Glomerular visceral epithelial cell (primary cell): ENCODE data around the gene INPP5D.
"Not testable (repeated sequence)": the region's sequence is repeated elsewhere in the genome, so short reads cannot be mapped to it uniquely, and the experiment has no call there.

Source experiments
- DNase-seq: peaks from one replicate; pipeline ENCODE4 v3.0.0-alpha.2; 2016; ENCODE audit errors: extremely low spot score

The INPP5D gene

GRCh38 chr2:233174137-233174536 is 114.0 kb downstream of the INPP5D start:
- DNase-seq: no peak

GRCh38 chr2:233178994-233179847 is 119.1 kb downstream of the INPP5D start:
- DNase-seq: no peak

DNA sequence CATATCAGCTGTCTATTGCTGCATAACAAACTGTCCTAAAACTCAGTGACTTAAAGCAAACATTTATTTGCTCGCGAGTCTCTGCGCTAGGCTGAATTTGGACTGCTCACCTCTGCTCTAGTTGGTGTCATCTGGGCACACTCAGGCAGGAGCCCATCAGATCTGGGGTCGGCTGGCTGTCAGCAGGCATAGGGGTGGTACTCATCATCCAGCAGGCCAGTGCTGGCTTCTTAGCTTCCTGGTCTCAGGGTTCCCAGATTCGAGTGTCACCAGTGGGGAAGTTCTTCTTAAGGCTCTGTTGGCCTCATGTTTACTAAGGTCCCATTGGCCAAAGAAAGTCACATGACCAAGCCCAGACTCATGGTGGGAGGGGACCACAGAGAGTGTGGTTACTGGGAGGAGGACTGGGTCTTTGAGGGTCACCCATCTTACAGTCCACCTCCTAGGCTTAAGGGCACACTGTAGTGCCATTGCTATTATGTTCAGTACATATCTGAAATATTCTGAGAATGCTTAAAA is 119.8 kb downstream of the INPP5D start:
- DNase-seq: no peak

- DNase-seq: no peak
Measured at GRCh38 chr2:233183869-233184418, 123.8 kb downstream of the INPP5D start.

DNA sequence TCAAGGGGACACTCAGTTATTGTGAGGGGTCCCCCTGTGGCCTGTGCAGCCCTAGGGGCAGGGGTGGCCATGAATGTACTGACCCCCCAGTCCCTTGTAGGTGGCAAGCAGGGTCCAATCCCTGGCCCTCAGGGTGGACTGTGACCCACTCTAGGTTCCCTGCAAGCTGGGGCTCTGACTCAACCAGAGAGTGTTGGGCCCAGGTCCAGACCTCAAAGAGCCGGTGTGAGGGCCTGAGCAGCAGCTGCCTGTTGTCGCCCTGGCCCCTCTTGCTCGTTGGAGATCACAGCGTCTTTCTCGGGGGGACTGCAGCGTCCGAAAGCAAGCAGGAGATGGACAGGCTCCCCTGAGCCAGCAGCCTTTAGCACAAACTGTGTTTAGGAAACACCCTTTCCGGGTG is 124.5 kb downstream of the INPP5D start:
- no peak for DNase-seq

DNA sequence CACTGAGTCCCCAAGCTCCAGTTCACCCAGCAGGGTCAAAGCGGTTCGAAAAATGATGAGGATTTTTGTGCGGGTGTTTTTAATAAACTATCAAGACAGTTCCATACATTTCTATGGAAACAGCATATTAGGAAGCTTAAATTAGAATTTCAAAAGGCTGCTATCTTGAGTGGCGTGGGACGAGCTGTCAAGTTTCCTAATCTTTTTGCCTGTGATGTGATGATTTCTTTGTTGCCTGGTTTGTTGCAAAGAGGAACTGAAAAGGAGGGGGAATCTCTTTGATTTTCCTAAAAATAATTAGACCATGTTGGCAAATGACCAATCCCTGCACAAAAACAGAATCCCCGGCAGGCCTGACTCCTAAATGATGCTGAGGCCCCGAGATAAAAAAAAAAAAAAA is 125.2 kb downstream of the INPP5D start:
- DNase-seq: no peak

GRCh38 chr2:233185963-233186362 is 125.8 kb downstream of the INPP5D start:
- DNase-seq: no peak

DNA sequence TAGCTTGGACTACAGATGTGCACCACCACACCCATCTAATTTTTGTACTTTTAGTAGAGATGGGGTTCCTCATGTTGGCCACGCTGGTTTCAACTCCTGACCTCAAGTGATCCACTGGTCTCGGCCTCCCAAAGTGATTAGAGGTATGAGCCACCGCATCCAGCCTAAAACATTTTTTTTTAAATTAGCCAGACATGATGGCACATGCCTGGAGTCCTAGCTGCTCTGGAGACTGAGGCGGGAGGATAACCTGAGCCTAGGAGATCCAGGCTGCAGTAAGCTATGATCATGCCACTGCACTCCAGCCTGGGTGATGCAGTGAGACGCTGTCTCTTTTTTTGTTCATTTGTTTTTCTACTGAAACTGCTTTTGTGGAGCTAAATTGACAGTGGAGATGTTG is 126.7 kb downstream of the INPP5D start:
- no peak for DNase-seq

GRCh38 chr2:233189025-233189424 is 128.9 kb downstream of the INPP5D start:
- DNase-seq: no peak

- not testable (repeated sequence) for DNase-seq
Measured at GRCh38 chr2:233191016-233191415, 130.9 kb downstream of the INPP5D start.

- DNase-seq: no peak
Measured at GRCh38 chr2:233193738-233194137, 133.6 kb downstream of the INPP5D start.

DNA sequence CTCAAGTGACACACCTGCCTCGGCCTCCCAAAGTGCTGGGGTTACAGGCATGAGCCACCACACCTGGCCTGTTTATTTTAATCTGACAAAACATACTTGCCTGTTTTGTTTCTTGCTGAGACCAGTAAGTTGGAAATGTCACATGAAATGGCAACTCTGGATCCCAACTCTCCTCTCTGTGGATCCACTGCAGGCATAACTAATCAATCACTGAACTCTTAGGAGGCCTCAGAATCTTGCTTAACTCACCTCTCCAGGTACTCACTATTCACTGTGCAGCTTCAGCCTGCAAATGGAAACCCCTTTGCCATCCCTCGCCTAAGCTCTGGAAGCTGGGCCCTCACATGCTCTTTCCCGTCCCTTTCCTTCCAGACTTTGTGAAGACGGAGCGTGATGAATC is 134.9 kb downstream of the INPP5D start:
- DNase-seq: no peak

DNA sequence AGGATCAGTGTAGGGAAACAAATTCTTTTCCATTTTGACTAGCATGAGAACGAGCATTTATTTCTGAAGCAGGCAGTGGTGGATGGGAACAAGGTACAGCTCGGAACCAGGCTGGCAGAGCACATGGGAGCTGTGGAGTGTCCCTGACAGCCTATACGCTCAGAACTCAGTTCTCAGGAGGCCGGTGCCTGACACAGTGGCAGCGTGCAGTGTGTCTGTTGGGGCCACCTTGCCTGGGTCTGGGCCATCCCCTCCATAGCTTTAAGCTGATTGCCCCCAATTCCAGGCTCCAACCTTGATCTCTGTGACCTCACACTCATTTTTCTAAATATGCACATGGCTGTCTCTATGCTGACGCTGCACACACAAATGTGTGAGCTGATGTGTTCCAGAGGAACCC is 136.9 kb downstream of the INPP5D start:
- no peak for DNase-seq

- no peak for DNase-seq
Measured at GRCh38 chr2:233198026-233198425, 137.9 kb downstream of the INPP5D start.

- DNase-seq: no peak
Measured at GRCh38 chr2:233199870-233200269, 139.7 kb downstream of the INPP5D start.

- not testable (repeated sequence) for DNase-seq
Measured at GRCh38 chr2:233200790-233201189, 140.6 kb downstream of the INPP5D start.

DNA sequence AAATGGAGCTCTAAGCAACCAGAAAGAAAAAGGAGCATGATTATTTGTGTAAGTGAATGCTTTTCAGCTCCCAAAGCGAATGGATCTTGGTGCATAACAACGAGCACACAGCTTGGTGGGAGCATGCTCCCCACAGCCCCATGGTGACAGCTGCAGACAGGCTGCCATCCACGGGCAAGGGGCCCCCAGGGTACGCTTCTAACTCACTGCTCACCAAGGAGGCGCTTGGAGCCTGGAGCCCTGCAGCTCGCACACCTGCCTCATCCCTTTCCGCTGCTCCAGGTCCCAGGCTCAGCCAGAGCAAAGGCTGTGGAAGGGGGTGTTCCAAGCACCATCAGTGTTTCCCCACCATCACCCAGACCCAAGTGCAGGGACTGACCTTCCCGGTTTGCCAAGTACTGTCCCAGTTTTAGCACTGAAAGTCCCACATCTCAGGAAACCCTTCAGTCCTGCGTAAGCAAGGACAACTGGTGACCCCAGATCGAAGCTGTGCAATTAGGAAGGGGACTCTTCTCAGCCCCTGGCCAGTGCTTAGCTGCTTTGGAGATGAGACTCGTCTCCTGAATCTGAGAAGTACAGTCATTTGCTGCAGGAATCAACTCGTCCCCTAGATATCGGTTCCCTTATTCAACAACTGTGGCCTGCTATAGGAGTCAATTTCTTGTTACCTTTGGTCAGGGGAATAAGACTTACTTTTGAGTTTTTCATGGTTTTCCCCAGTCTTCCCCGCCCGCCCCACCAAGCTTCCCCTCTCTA is 141.3 kb downstream of the INPP5D start:
- DNase-seq: no peak

GRCh38 chr2:233202531-233202944 is 142.4 kb downstream of the INPP5D start:
- no peak for DNase-seq

- no peak for DNase-seq
Measured at GRCh38 chr2:233203060-233203459, 142.9 kb downstream of the INPP5D start.

- no peak for DNase-seq
Measured at GRCh38 chr2:233204286-233204936, 144.3 kb downstream of the INPP5D start.

DNA sequence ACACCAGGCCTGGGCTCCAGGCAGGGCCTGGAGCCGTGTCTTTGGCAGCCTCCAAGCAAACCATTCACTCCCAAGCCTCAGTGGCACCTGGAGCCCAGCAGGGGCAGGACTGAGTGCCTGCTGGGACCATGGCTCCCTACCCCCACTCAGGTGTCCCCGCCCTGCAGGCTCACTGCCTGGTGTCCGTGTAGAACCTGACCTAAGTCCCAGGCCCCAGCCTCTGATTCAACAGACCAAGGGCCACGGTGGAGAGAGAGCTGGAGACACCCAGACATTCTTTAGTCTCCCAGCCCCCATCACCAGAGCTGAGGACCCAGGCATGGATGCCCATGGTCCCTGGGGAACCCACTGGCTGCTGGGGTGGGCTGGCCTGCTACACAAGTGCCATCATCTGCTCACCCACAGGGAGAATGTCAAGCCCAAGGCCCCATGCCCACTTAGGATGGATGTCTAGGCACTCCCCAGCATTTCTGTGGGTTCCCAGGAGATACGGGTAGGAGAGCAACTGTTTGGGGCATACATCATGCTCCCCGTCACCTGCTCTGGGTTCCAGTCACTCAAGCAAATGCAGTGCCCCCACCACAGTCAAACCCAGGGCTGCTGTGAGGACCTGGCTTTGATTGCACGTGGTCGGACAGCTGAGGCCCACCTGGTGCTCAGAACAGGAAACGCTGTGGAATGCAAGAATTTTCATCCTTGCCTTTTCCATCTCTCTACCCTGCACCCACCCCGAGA is 148.4 kb downstream of the INPP5D start:
- DNase-seq: peak; percentile 52
